Measurements from ENCODE around the gene GRB2.

Gene GRB2

DNA sequence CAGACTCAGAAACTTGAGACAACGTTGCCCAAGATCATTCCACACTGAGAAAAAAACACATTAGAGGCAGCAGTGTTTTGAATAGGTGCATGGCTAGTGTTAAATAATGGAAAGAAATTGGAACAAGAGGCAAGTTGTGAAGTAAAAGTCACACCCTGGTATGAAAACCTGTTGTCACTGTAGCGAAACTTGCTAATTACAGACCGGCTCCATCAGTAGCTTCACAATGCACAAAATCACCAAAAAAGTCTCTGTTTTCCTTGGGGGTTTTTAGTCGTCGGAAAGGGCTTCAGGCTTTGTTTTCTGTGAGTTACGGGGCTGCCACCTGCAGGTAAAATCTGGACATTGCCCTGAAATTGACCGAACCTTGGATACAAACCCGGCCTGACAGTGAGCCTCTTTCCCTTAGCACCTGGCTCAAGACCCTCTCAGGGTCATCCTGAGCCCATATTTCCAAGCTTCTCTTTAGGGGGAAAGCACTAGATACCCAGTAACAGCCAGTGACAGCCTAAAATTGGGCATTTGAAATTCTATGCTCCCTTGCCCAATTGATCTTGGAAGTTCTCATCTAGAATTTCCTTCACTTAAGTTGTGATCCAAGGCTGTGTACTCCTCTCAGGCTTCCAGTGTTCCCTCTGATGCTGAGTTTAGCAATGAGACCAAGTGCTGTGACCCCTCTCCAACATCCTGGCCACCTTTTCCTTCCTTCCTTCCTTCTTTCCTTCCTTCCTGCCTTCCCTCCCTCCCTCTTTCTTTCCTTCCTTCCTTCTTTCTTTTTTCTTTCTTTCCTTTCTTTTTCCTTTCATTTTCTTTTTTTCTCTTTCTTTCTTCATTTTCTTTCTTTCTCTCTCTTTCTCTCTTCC lies 7.2 kb upstream of the GRB2 start:
- peak; percentile 46 for DNase-seq

GRCh38 chr17:75411328-75412067 lies 6.0 kb upstream of the GRB2 start:
- no peak for DNase-seq

DNA sequence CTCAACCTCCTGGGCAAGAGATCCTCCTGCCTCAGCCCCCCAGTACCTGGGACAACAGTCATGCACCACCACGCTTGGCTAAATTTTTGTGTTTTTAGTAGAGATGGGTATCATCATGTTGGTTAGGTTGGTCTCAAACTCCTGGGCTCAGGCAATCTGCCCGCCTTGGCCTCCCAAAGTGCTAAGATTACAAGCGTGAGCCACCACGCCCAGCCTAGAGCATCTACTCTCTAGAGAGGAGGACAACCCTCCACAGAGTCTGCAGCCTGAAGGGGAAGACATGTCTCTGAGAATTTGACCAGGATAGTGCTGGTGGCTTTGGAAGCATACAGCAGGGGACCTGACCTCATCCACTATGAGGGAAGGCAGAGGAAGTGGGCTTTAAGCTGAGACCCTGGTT lies 4.7 kb upstream of the GRB2 start:
- DNase-seq: no peak

DNA sequence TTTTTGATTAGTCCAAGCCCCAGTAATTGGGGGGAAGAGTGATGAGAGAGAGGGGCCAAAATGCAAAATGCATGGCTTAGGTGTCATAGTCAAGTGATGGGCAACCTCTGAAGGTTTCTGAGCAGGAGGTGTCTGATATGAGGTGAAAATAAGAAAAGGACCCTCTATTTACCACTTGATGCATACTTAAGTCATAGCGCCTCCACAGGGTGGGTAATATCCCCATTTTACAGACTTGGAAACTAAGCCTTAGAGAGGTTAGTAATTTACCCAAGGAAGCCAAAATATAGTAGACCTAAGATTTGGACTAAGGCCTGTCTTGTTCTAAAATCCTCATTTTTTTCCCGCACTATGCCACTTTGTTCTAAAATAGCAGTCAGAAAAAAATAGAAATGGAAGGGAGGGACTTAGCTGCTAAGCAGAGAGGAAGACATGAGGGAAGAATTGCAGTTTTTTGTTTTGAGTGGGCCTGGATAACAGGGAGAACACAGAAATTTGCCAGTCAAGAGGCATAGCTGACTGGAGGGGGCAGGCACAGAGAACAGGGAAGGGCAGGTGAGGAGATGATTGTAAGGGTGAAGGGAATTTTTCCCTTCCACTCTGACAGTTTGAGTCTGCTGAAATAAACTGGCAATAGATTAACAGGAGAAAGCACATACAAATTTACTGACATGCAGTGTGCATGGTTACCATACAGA lies 2.3 kb upstream of the GRB2 start:
- no peak for DNase-seq

DNA sequence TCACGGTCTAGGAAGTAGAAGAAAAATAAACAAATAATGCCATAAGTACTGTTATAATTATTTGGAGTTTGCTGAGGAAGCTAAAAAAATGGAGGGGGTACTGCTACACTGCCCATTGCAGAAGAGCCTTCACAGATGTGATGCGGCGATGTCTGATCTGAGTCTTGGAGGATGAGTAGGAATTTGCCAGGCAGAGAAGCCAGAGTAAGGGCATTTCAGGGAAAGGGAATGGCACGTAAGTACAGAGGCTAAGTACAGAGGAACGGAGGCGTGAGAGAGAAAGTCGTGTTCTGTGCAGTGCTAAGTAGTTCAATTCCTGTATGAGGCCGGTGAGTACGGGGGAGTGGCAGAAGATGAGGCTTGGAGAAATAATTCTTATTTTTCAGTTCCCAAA lies 741 bp upstream of the GRB2 start:
- DNase-seq: no peak

- no peak for DNase-seq
These were observed 630 bp downstream of the GRB2 start for GRCh38 chr17:75404731-75405364.

DNA sequence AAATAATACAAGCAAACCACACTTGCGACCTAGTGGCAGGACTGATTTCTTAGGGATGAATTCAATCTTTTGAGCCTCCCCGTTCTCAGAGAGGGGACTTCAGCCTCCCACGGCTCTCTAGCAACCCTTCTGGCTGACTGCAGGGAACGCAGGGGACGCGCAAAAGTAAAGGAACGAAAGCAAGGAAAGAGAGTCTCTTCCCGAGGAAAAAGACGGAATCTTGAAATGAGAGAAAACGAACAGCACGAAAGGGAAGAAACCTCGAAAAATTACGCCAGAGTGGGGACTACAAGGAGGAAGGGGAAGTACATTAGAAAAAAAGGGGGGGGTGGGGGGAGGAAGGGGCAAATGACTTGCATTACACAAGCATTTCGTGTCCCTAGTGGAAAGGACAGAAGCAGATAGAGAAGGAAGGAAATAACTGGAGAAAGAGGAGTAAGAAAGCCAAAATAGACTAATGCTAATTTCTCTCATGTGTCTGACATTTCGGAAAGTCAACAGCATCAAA lies 1.2 kb downstream of the GRB2 start:
- peak; percentile 45 for DNase-seq

DNA sequence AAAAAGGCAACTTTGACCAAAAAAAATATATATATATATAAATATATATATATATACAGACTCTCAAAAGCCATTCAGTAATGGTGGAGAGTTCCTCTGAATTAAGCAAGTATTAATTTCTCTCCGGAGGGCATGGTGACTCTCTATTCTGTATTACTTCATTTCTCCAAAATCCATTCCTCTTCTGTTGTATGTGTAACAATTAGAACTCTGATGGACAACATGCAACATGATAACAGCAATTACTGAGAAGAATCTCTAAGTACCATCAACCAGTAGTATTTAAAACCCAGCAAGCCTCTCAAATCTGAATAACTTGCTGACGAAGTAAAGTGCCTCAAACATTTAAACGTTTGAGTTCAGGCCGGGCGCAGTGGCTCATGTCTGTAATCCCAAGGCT lies 2.3 kb downstream of the GRB2 start:
- DNase-seq: no peak

DNA sequence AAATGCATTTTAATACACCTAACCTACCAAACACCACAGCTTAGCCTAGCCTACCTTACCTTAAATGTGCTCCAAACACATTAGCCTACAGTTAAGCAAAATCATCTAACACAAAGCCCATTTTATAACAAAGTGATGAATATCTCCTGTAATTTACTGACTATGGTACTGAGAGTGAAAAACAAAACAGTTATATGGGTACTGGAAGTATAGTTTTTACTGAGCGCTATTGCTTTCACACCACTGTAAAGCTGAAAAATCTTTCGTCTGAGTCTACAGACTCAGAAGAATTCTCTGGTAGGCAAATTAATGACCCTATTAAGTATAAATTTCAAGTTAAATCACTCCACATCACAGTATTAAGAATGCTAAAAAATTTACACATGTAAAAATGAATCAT lies 3.5 kb downstream of the GRB2 start:
- no peak for DNase-seq

DNA sequence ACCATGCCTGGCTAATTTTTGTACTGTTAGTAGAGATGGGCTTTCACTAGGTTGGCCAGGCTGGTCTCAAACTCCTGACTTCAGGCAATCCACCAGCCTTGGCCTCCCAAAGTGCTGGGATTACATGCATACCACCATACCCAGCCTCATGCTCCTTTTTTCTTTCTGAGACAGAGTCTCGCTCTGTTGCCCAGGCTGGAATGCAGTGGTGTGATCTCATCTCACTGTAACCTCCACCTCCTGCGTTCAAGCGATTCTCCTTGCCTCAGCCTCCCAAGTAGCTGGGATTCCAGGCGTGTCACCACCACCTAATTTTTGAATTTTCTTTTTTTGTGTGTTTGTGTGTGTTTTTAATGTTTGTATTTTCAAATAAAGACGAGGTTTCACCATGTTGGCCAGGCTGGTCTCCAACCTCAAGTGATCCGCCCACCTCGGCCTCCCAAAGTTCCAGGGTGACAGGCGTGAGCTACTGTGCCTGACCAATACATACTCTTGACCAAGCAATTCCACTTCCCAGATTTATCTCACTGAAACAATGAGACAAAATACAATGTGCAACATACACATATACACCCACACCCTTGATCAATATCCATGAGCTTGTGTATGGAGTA lies 5.0 kb downstream of the GRB2 start:
- DNase-seq: no peak

GRCh38 chr17:75398279-75398678 lies 7.2 kb downstream of the GRB2 start:
- no peak for DNase-seq

- no peak for DNase-seq
These were observed 8.3 kb downstream of the GRB2 start for GRCh38 chr17:75397217-75397616.

DNA sequence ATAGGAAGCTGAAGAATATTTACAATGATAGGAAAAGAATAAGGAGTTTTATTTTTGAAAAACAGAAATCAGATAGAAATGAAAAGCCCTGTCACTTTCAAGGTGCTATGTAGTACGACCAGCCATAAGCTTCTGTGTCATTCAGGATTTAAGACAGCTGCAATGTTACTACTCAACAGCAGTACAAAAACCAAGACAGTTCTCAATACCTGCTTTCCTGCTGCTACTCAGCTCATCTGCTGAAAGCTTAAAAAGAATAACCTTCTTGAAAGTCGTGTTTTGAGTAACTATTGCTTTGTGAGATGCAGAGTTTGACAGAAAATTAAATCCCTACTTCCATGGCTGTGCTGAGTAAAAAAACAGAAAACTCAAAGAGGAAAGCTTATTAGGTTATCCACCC lies 8.7 kb downstream of the GRB2 start:
- no peak for DNase-seq

GRCh38 chr17:75396025-75396424 lies 9.5 kb downstream of the GRB2 start:
- DNase-seq: no peak

DNA sequence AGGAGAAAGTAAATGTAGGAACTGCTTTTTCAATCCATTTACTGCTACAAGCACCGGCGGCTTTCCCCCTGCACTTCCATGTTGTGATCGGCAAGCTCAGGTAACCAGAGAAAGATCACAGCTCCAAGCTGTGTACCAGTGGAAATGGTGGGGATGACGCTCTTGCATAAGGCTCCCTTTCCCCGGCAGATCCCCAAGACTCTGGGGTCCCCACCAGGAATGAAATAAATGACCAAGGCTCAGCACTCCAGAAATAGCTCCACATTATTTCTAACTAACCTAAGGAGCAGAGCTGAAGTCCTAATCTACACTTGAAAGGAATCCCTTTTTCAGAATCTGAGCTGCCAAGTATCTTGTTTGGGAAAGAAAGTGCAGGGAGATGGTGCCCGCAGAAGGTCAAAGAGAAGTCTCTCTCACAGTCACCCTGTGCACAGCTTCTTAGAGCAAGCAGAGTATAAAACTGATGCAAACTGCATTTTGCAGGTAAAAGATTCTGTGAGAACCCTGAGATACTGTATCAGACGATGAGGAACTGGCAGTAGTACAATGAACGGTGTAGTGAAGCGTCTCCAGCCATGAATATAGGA lies 11.1 kb downstream of the GRB2 start:
- DNase-seq: no peak

DNA sequence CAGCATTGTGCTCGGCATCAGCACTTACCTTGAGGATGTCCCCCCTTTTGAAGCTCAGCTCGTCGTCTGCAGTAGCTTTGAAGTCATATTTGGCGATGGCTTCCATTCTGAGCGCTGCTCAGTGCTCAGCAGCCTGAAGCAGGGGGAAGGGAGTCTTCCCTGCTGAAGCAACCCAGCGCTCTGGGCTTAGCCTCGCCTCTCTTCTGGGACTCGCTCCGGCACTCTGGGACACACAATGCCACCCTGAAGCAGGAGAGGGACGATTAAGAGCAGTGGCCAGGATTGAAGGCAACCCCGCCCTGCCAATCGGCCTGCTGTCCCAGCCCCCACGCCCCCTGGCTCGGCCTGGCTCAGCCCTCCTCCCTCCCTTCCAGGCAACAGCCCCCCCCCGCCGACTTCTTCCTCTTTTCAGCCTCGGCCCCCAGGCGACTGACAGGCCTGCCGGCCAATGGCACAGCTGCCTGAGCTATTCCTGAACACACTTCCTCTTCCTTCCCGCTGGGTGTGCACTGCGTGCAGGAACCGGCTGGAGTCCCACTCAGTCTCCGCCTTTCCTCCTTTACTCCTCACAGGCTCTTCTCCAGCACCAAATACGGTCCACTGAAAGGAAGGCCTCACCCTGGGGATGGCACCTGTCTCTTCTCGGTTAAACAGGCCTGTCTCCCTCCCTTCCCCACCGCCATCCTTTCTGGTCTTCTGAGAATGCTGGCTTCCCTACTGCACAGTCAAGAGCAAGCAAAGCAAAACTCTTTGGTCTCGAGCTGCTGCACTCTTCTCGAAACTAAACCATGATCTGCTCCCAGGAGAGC lies 11.8 kb downstream of the GRB2 start:
- DNase-seq: peak; percentile 98

GRCh38 chr17:75392559-75392958 lies 12.9 kb downstream of the GRB2 start:
- no peak for DNase-seq

DNA sequence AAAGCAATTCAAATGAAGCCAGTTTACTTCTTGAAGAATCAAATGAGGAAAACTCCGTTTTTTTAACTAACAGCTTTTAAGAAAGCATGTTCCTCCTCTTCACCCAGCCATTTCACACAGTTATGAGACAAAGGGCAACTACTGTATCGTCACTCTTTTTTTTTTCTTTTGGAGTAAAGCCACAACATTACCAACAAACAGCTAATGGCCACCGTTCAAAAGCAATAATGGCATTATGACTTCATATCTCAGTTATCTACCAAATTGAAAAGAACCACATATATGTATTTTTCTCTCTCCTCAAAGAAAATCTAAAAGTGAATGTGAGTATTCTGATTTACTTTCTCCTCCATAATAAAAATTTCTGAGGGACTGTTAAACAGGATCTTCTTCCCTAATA lies 14.5 kb downstream of the GRB2 start:
- no peak for DNase-seq

- no peak for DNase-seq
These were observed 16.9 kb downstream of the GRB2 start for GRCh38 chr17:75388476-75389030.

- no peak for DNase-seq
These were observed 17.7 kb downstream of the GRB2 start for GRCh38 chr17:75387771-75388170.

DNA sequence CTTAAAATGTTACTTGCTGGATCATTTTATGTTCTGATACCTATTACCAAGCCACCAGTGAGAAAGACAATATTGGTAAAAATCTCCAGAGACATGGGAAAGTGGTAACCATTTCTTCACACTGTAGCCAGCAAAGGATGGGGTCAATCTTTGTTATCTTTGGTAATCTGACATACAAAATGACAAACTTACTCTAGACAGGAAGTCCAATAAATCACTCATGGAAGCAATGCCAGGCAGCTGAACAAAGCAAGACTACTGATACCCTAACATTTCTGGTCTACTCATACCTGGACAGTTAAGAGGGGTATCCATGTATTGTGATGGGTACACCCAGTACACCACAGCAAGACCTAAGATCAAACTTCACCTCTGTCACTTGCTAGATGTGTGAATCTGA lies 19.0 kb downstream of the GRB2 start:
- no peak for DNase-seq

Measured in NCI-H1092 (cell line).